Keratinocyte (primary cell): ENCODE data around the gene TMEM183A. TPM values are rescaled to one million over a fixed set of nuclear protein-coding genes. Genes with fewer than 3 reads are reported as not detected.
A peak's percentile ranks its signal among the peaks of the same experiment; 100 is the strongest.

Experiments used
- DNase-seq: peaks from one replicate; pipeline ENCODE4 v3.0.0-alpha.2; 2011; ENCODE audit warnings: low read depth, missing footprints, low spot score
- FAIRE-seq: peaks from 2 replicates; lab custom pipeline; 2011; peaks lifted over from hg19 to GRCh38; lab: Jason Lieb, UNC
- H2AFZ ChIP-seq: 2 replicates; pipeline ENCODE4 v1.6.0; 2012; ENCODE audit warnings: low read length, control low read depth, inconsistent platforms; ENCODE audit not compliant: control insufficient read depth
- H3K27ac ChIP-seq: 2 replicates; pipeline ENCODE4 v1.5.1; 2011; ENCODE audit warnings: low read length; ENCODE audit not compliant: control insufficient read depth, insufficient read depth
- H3K27me3 ChIP-seq: 3 replicates; pipeline ENCODE4 v1.6.0; 2011; ENCODE audit warnings: low read length; ENCODE audit not compliant: control insufficient read depth, insufficient read depth; ENCODE audit errors: extremely low read depth
- H3K36me3 ChIP-seq, 2 experiments: 2 replicates in 1 of 2; 3 replicates in 1 of 2; pipeline ENCODE4 v1.5.1; 2011; ENCODE audit warnings: low read length in 2 of 2, mild to moderate bottlenecking in 1 of 2; ENCODE audit not compliant: control insufficient read depth in 2 of 2, insufficient read depth in 2 of 2; ENCODE audit errors: extremely low read depth in 1 of 2
- H3K4me1 ChIP-seq: 3 replicates; pipeline ENCODE4 v1.5.1; 2011; ENCODE audit warnings: low read length; ENCODE audit not compliant: control insufficient read depth, insufficient read depth; ENCODE audit errors: extremely low read depth
- H3K4me2 ChIP-seq: 3 replicates; pipeline ENCODE4 v1.6.0; 2011; ENCODE audit warnings: low read depth, low read length; ENCODE audit not compliant: control insufficient read depth, insufficient read depth; ENCODE audit errors: extremely low read depth
- H3K4me3 ChIP-seq, 3 experiments: fragments of 200-600 bp in 1 of 3; sonication (generic) in 1 of 3; 2 replicates in 2 of 3; 3 replicates in 1 of 3; pipeline ENCODE4 v1.5.1; 2011 to 2016; ENCODE audit warnings: low read length in 3 of 3, mild to moderate bottlenecking in 3 of 3, control low read depth in 2 of 3, inconsistent platforms in 1 of 3, low read depth in 1 of 3, mixed read lengths in 1 of 3, mixed run types in 1 of 3, moderate library complexity in 1 of 3; ENCODE audit not compliant: control insufficient read depth in 2 of 3, insufficient read depth in 2 of 3; ENCODE audit errors: extremely low read depth in 1 of 3
- H3K79me2 ChIP-seq: 2 replicates; pipeline ENCODE4 v1.6.0; 2012; ENCODE audit warnings: low read length; ENCODE audit not compliant: control insufficient read depth, insufficient read depth
- H3K9ac ChIP-seq: 3 replicates; pipeline ENCODE4 v1.6.0; 2011; ENCODE audit warnings: low read length; ENCODE audit not compliant: control insufficient read depth, insufficient read depth; ENCODE audit errors: extremely low read depth
- H3K9me1 ChIP-seq: 3 replicates; pipeline ENCODE4 v1.6.0; 2011; ENCODE audit warnings: low read length; ENCODE audit not compliant: control insufficient read depth, insufficient read depth; ENCODE audit errors: extremely low read depth
- H3K9me3 ChIP-seq: 2 replicates; pipeline ENCODE4 v1.5.1; 2012; ENCODE audit warnings: low read depth, low read length; ENCODE audit not compliant: control insufficient read depth
- H4K20me1 ChIP-seq: 3 replicates; pipeline ENCODE4 v1.6.0; 2011; ENCODE audit warnings: low read length; ENCODE audit not compliant: control insufficient read depth, insufficient read depth; ENCODE audit errors: extremely low read depth
- CTCF ChIP-seq, 3 experiments: IDR thresholded peaks in 1 of 3; conservative IDR thresholded peaks in 1 of 3; optimal IDR thresholded peaks in 1 of 3; 2 replicates in 2 of 3; 3 replicates in 1 of 3; pipeline versions ENCODE3 to v1.5.1; 2011; ENCODE audit warnings: low read length in 3 of 3, mild to moderate bottlenecking in 3 of 3, moderate library complexity in 2 of 3, control low read depth in 1 of 3, inconsistent platforms in 1 of 3; ENCODE audit not compliant: insufficient read depth in 2 of 3; ENCODE audit errors: extremely low read depth in 1 of 3
- EZH2 ChIP-seq: IDR thresholded peaks from one replicate; pipeline ENCODE4 v1.6.1; 2012; ENCODE audit warnings: inconsistent platforms, mild to moderate bottlenecking, low read length, moderate library complexity
- dilution Hi-C: fragments of 300-500 bp; cut with MboI; formaldehyde crosslinking; loops from one replicate; pipeline ENCODE4 v1.7.0; 2020; ENCODE audit warnings: low sequenced_read_pairs; ENCODE audit not compliant: extremely low pct_ligation_motif_present
- polyA plus RNA-seq, 5 experiments: library from polyadenylated mRNA; depleted of rRNA in 3 of 5; stranded (reverse) in 3 of 5; stranded (forward) in 1 of 5; unstranded in 1 of 5; fragments of >200 nt; gene quantifications; 1 replicate in 1 of 5; 2 replicates in 3 of 5; 3 replicates in 1 of 5; pipeline versions ENCODE4 v1.2.1 to v1.2.3, GENCODE V29; 2011 to 2012; ENCODE audit warnings: missing spikeins in 2 of 5, low read depth in 1 of 5, low replicate concordance in 1 of 5

The TMEM183A gene
- polyA plus RNA-seq, 1 donor (not counting 4 experiments of a cell fraction or from before 2014, with no cell fraction given) = 88.2 TPM

DNA sequence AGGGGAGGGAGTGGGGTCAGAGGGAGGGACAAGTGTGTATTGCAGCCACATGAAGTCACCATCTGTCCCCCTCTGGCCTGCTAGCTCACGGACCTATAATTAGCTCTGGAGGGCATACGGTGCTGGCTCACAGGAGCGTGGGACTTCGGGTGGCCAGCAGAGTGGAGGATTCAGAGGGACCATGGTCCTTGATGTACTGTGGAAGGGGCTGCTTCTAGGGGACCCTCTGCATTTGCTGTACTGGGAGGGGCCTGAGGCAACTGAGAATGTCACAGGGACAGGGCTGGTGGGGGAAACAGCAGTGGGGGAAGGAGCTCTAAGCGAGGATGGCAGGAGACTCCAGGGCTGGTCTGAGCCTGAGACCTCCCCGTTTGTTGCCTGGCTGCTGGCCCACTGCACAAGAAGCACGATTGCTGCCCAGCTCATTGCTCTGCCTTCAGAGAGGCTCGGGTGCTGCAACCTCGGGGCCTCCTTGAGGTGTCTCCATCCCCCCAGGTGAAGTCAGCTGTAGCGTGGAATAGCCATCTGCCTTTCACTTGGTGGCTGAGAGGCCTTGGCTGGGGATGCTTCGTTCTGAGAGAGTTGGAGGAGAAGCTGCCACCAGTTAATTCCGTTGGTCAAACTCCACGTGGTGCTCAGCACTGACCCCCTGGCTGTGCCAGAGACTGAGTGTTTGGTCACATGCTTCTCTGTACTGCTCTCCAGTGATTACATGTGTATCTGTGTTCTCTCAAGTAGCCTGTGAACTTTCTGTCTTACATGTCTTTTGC is 21.8 kb downstream of the TMEM183A start:
- peaks cover 11% of the 10 kb centered on the region for H3K27me3 ChIP-seq
- H3K9me1 ChIP-seq = no peaks in the 10 kb centered on the region
- H2AFZ ChIP-seq = no peak overlapping the region
- H3K4me2 ChIP-seq = no peak overlapping the region
- H3K27ac ChIP-seq = no peak overlapping the region
- FAIRE-seq (no peak), DNase-seq (no peak)
- H3K4me3 ChIP-seq = no peak overlapping the region
- H3K9me3 ChIP-seq = no peaks in the 10 kb centered on the region
- H3K4me1 ChIP-seq = peaks cover 7% of the 10 kb centered on the region
- TF ChIP-seq EZH2 (no peak), CTCF (optimal IDR thresholded peaks at IDR 0.05 in 1 of 3, IDR thresholded peaks at IDR 0.05 in 1 of 3, conservative IDR thresholded peaks at IDR 0.05 in 1 of 3; ENCODE audit: extremely low read depth in 1 of 3, insufficient read depth in 2 of 3, low read length in 3 of 3) (no peak)
- no peaks in the 10 kb centered on the region for H3K79me2 ChIP-seq
- H4K20me1 ChIP-seq = no peaks in the 10 kb centered on the region
- H3K36me3 ChIP-seq = peaks cover 5 to 12% of the 10 kb centered on the region in 2 experiments
- dilution Hi-C loops = loop anchor here (25.0 kb wide), 1 partner anchor 233 kb away; no protein-coding TSS in a partner anchor
- H3K9ac ChIP-seq = no peak overlapping the region

DNA sequence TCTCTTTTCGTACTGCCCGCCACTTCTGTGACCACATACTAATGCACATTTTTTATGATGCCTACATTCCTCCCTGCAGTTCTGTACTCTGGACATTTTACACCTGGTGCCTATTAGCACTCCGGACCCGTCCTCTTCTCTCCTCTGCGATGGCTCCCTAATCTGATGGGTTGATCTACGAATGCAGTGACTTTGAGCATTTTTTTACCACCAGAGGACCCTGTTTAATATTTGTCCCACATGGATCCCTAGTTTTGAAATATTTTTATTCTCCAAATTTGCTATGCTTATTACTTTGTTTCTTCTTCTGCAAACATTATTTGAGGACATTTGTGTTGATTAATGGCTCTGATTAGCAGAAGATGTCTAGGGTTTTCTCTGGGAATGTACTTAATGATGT is 24.3 kb downstream of the TMEM183A start:
- Histone ChIP-seq H4K20me1 (no peaks in the 10 kb centered on the region), H3K4me3 (no peak overlapping the region), H2AFZ (no peak overlapping the region), H3K4me1 (peaks cover 3% of the 10 kb centered on the region), H3K36me3 (no peaks in the 10 kb centered on the region), H3K9ac (no peak overlapping the region), H3K9me1 (no peaks in the 10 kb centered on the region), H3K27ac (no peak overlapping the region), H3K9me3 (no peaks in the 10 kb centered on the region), H3K4me2 (no peak overlapping the region), H3K79me2 (no peaks in the 10 kb centered on the region), H3K27me3 (peaks cover 11% of the 10 kb centered on the region)
- FAIRE-seq = no peak
- no peak for DNase-seq
- TF ChIP-seq EZH2 (no peak), CTCF (optimal IDR thresholded peaks at IDR 0.05 in 1 of 3, IDR thresholded peaks at IDR 0.05 in 1 of 3, conservative IDR thresholded peaks at IDR 0.05 in 1 of 3; ENCODE audit: extremely low read depth in 1 of 3, insufficient read depth in 2 of 3, low read length in 3 of 3) (peak; percentile 13 to 58 (median 32))
- dilution Hi-C loops = loop anchor here (25.0 kb wide), 1 partner anchor 231 kb away; no protein-coding TSS in a partner anchor
